Brain pericyte (primary cell): ENCODE data around the gene GSTT2B.
"Not testable (repeated sequence)": the region's sequence is repeated elsewhere in the genome, so short reads cannot be mapped to it uniquely, and the experiment has no call there.

Experiments used
- DNase-seq: peaks from one replicate; pipeline ENCODE4 v3.0.0-alpha.2; 2012; ENCODE audit warnings: low read depth, low spot score

The GSTT2B gene

GRCh38 chr22:23984430-23984829 lies 23.4 kb upstream of the GSTT2B start:
- DNase-seq: no peak

GRCh38 chr22:23980567-23980966 lies 19.6 kb upstream of the GSTT2B start:
- DNase-seq: not testable (repeated sequence)

- not testable (repeated sequence) for DNase-seq
Observed at GRCh38 chr22:23979557-23980240, 18.7 kb upstream of the GSTT2B start, which contains the start of gene GSTT2. GSTT2 (plus strand) TSS chr22:23980134.

GRCh38 chr22:23977304-23977703 lies 16.3 kb upstream of the GSTT2B start:
- DNase-seq: not testable (repeated sequence)

GRCh38 chr22:23974836-23975352 lies 13.9 kb upstream of the GSTT2B start:
- DNase-seq: not testable (repeated sequence)

- not testable (repeated sequence) for DNase-seq
Observed at GRCh38 chr22:23974345-23974744, 13.3 kb upstream of the GSTT2B start, which contains the start of gene DDT. DDT (minus strand) TSS chr22:23974441; CDS start chr22:23974414, 27 bp downstream.

GRCh38 chr22:23971927-23972326 lies 10.9 kb upstream of the GSTT2B start:
- DNase-seq: not testable (repeated sequence)

GRCh38 chr22:23970816-23971486 lies 10.0 kb upstream of the GSTT2B start:
- DNase-seq: no peak

- no peak for DNase-seq
Observed at GRCh38 chr22:23970201-23970641, 9.2 kb upstream of the GSTT2B start.

- no peak for DNase-seq
Observed at GRCh38 chr22:23969071-23969470, 8.1 kb upstream of the GSTT2B start.

- DNase-seq: not testable (repeated sequence)
Observed at GRCh38 chr22:23966568-23966967, 5.6 kb upstream of the GSTT2B start, which contains the start of gene DDTL. DDTL (plus strand) TSS chr22:23966888; CDS start chr22:23966915, 27 bp downstream.

GRCh38 chr22:23966094-23966493 lies 5.1 kb upstream of the GSTT2B start:
- not testable (repeated sequence) for DNase-seq

- not testable (repeated sequence) for DNase-seq
Observed at GRCh38 chr22:23956301-23956900, 4.6 kb downstream of the GSTT2B start.

GRCh38 chr22:23955886-23956285 lies 5.1 kb downstream of the GSTT2B start:
- DNase-seq: not testable (repeated sequence)

GRCh38 chr22:23954991-23955305 lies 6.0 kb downstream of the GSTT2B start:
- DNase-seq: not testable (repeated sequence)

- DNase-seq: not testable (repeated sequence)
Observed at GRCh38 chr22:23954193-23954990, 6.6 kb downstream of the GSTT2B start.

GRCh38 chr22:23953485-23953884 lies 7.5 kb downstream of the GSTT2B start:
- DNase-seq: not testable (repeated sequence)

- DNase-seq: not testable (repeated sequence)
Observed at GRCh38 chr22:23952794-23953405, 8.1 kb downstream of the GSTT2B start.

- DNase-seq: not testable (repeated sequence)
Observed at GRCh38 chr22:23951383-23951782, 9.6 kb downstream of the GSTT2B start.

GRCh38 chr22:23949764-23950163 lies 11.2 kb downstream of the GSTT2B start:
- not testable (repeated sequence) for DNase-seq

- DNase-seq: not testable (repeated sequence)
Observed at GRCh38 chr22:23947391-23947790, 13.6 kb downstream of the GSTT2B start.
